Loucy (cell line): ENCODE results near the gene TOP3A.

ENCODE experiments used
- EZH2phosphoT487 ChIP-seq: fragments of 200-600 bp; IDR thresholded peaks from 2 replicates; pipeline ENCODE4 v1.6.1; 2018; ENCODE audit warnings: antibody characterized with exemption, mild to moderate bottlenecking, moderate library complexity, borderline replicate concordance
- TF ChIP-seq, protein P1 (sequence below): fragments of 200-600 bp; sonication (generic); conservative IDR thresholded peaks from 2 replicates; pipeline ENCODE4 v1.5.1; 2014; ENCODE audit warnings: mild to moderate bottlenecking, antibody characterized with exemption, low read length

DNA sequence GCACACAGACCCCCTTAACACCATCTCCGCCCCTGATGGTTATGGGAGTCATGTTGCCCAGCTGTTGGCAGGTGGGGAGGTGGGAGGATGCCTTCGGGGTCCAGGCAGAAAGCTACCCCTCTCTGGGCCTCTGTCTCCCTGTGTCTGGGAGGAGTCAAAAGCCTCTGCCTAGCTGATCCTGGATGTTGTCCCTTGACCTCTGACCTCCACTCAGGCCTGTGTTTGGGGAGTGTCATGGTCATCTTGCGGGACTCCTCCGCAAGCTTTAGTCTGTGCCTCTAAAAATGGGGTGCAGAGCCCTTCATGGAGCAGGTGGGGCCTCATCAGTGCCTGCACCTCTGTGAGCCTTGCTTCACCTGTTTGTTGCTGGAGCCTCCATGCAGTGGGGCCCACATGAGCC, 85.5 kb downstream of the TOP3A start:
- TF ChIP-seq, protein P1, sequence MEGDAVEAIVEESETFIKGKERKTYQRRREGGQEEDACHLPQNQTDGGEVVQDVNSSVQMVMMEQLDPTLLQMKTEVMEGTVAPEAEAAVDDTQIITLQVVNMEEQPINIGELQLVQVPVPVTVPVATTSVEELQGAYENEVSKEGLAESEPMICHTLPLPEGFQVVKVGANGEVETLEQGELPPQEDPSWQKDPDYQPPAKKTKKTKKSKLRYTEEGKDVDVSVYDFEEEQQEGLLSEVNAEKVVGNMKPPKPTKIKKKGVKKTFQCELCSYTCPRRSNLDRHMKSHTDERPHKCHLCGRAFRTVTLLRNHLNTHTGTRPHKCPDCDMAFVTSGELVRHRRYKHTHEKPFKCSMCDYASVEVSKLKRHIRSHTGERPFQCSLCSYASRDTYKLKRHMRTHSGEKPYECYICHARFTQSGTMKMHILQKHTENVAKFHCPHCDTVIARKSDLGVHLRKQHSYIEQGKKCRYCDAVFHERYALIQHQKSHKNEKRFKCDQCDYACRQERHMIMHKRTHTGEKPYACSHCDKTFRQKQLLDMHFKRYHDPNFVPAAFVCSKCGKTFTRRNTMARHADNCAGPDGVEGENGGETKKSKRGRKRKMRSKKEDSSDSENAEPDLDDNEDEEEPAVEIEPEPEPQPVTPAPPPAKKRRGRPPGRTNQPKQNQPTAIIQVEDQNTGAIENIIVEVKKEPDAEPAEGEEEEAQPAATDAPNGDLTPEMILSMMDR: no peak
- TF ChIP-seq EZH2phosphoT487: no peak
